ENCODE results near the gene DGKH. TPM values are rescaled to one million over a fixed set of nuclear protein-coding genes. Genes with fewer than 3 reads are reported as not detected.

The DGKH gene, protein sequence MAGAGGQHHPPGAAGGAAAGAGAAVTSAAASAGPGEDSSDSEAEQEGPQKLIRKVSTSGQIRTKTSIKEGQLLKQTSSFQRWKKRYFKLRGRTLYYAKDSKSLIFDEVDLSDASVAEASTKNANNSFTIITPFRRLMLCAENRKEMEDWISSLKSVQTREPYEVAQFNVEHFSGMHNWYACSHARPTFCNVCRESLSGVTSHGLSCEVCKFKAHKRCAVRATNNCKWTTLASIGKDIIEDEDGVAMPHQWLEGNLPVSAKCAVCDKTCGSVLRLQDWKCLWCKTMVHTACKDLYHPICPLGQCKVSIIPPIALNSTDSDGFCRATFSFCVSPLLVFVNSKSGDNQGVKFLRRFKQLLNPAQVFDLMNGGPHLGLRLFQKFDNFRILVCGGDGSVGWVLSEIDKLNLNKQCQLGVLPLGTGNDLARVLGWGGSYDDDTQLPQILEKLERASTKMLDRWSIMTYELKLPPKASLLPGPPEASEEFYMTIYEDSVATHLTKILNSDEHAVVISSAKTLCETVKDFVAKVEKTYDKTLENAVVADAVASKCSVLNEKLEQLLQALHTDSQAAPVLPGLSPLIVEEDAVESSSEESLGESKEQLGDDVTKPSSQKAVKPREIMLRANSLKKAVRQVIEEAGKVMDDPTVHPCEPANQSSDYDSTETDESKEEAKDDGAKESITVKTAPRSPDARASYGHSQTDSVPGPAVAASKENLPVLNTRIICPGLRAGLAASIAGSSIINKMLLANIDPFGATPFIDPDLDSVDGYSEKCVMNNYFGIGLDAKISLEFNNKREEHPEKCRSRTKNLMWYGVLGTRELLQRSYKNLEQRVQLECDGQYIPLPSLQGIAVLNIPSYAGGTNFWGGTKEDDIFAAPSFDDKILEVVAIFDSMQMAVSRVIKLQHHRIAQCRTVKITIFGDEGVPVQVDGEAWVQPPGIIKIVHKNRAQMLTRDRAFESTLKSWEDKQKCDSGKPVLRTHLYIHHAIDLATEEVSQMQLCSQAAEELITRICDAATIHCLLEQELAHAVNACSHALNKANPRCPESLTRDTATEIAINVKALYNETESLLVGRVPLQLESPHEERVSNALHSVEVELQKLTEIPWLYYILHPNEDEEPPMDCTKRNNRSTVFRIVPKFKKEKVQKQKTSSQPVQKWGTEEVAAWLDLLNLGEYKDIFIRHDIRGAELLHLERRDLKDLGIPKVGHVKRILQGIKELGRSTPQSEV
- total RNA-seq (10 to 100 TPM in 2 of 9 donors, 1 to 10 TPM in 7; 4.5 to 13.1 (median 8.7) TPM), polyA plus RNA-seq (1 to 10 TPM; 1.8 to 2.3 TPM)
- long read RNA-seq, donor 1, partial matches to known transcripts: 0 of 5 reads
- long read RNA-seq, donor 1, other reads (novel, unspliced or antisense): 5 of 5 reads
- long read RNA-seq, donor 2, partial matches to known transcripts: 0 of 2 reads
- long read RNA-seq, donor 2, other reads (novel, unspliced or antisense): 2 of 2 reads
- long read RNA-seq, donor 3: 0 reads

DNA sequence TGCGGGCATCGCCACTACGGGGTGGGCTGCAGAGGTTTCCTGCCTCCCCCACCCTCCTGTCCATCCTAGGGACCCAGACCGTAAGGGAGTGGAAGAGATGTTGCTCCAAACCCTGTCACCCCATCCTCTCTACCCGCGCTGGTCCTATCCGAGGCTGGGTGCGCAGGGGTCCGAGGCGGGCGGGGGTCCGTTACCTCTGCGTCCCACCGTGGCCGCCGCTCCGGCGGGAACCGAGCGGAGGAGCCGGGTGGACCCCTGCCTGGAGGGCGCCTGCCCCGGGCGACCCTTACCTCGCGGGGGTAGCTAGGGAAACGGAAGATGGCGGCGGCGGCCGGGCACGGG is at the start of gene DGKH:
DGKH (plus strand) TSS at position 307 of the 342 bp plus-strand sequence. CDS start 126 bp downstream, outside the sequence.
- Histone ChIP-seq H3K9me3 (no peaks in the 10 kb centered on the region), H3K4me3 (peak within 1 kb of the TSS; percentile 70 to 96 (median 89)), H3K36me3 (no peaks in the 10 kb centered on the region), H3K4me1 (peaks cover 0 to 28% (median 17%) of the 10 kb centered on the region in 12 donors), H3K27me3 (no peaks in the 10 kb centered on the region), H3K27ac (peak within 1 kb of the TSS; percentile 89 to 96 (median 90))
- DNase-seq (peak in 1 of 5 donors; percentile 8), ATAC-seq (peak in 3 of 4 donors; percentile 9 to 26 (median 13))
- WGBS, 4 donors: 0 to 2% (median 1%) methylated on average over 23 to 32 of the region's 32 CpGs
- intact Hi-C loops (cut with DNase I): loop anchor here in 9 of 10 donors (2.0 to 10.0 kb wide), 11 partner anchors 56 to 984 kb away; partner anchors contain the start of genes VWA8 (in 2 of the 9) and WBP4 (in 1 of the 9)
- TF ChIP-seq POLR2A (IDR thresholded peaks at IDR 0.05): no peak
- TF ChIP-seq, protein P1, sequence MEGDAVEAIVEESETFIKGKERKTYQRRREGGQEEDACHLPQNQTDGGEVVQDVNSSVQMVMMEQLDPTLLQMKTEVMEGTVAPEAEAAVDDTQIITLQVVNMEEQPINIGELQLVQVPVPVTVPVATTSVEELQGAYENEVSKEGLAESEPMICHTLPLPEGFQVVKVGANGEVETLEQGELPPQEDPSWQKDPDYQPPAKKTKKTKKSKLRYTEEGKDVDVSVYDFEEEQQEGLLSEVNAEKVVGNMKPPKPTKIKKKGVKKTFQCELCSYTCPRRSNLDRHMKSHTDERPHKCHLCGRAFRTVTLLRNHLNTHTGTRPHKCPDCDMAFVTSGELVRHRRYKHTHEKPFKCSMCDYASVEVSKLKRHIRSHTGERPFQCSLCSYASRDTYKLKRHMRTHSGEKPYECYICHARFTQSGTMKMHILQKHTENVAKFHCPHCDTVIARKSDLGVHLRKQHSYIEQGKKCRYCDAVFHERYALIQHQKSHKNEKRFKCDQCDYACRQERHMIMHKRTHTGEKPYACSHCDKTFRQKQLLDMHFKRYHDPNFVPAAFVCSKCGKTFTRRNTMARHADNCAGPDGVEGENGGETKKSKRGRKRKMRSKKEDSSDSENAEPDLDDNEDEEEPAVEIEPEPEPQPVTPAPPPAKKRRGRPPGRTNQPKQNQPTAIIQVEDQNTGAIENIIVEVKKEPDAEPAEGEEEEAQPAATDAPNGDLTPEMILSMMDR (IDR thresholded peaks at IDR 0.05): no peak

DNA sequence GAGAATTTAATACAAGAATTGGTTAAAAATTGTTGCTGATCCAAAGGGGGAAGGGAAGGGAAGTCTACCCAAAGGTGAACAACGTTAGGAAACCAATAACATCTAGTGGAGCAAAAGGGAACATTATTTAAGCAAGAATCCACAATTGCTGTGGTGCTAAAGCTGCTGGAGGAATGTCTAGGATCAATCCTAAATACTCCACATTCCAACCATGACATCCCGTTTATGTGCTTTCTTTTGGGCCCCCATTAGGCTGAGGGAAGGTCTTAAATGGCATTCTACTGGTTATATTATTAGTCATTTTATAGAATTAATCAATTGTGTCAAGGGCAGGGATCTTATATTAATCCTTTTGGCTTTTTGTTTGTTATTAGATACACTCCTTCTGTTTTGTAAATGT is 47.6 kb upstream of the DGKH start:
- no peak for ATAC-seq
- TF ChIP-seq POLR2A (IDR thresholded peaks at IDR 0.05): no peak
- TF ChIP-seq, protein P1 (IDR thresholded peaks at IDR 0.05): no peak
- H3K27ac ChIP-seq: no peak overlapping the region
- WGBS, 4 donors: 63 to 73% (median 65%) methylated on average over 2 of the region's 2 CpGs
- no peaks in the 10 kb centered on the region for H3K36me3 ChIP-seq
- H3K27me3 ChIP-seq: no peaks in the 10 kb centered on the region
- no peaks in the 10 kb centered on the region for H3K9me3 ChIP-seq
- no peak for DNase-seq
- peaks cover 0 to 5% (median 0%) of the 10 kb centered on the region in 12 donors for H3K4me1 ChIP-seq
- intact Hi-C loops (cut with DNase I): no loop called here
- H3K4me3 ChIP-seq: no peak overlapping the region

GRCh38 chr13:42001580-42001979 is 46.9 kb upstream of the DGKH start:
- Histone ChIP-seq H3K9me3 (no peaks in the 10 kb centered on the region), H3K27ac (no peak overlapping the region), H3K4me3 (no peak overlapping the region), H3K4me1 (peaks cover 0 to 5% (median 0%) of the 10 kb centered on the region in 12 donors), H3K27me3 (no peaks in the 10 kb centered on the region), H3K36me3 (no peaks in the 10 kb centered on the region)
- intact Hi-C loops (cut with DNase I): no loop called here
- DNase-seq (no peak), ATAC-seq (peak in 1 of 4 donors; percentile 39)
- TF ChIP-seq, protein P1 (IDR thresholded peaks at IDR 0.05): no peak
- no peak for TF ChIP-seq POLR2A (IDR thresholded peaks at IDR 0.05)
- 34 to 44% (median 42%) methylated on average over 6 of the region's 6 CpGs for WGBS, 4 donors
